Stimulated activated CD4-positive, alpha-beta T cell treated with anti-CD3 and anti-CD28 coated beads, Interleukin-2, amount 100 ng/mL, for 4 hours (primary cell): ENCODE data around the gene CMC1.
"Not testable (repeated sequence)": the region's sequence is repeated elsewhere in the genome, so short reads cannot be mapped to it uniquely, and the experiment has no call there.

Experiments used
- DNase-seq: peaks from one replicate; pipeline ENCODE4 v3.0.0-alpha.2; 2020; ENCODE audit warnings: low read depth

Gene CMC1

GRCh38 chr3:28241221-28242160 is at the start of gene CMC1:
TSS of gene CMC1 (plus strand) at chr3:28241619. CDS start at chr3:28241794, 175 bp downstream.
- peak; percentile 87 for DNase-seq

GRCh38 chr3:28198161-28198560 is 43.3 kb upstream of the CMC1 start:
- no peak for DNase-seq

- no peak for DNase-seq
These were observed 42.4 kb upstream of the CMC1 start for GRCh38 chr3:28198974-28199373.

- DNase-seq: not testable (repeated sequence)
These were observed 41.8 kb upstream of the CMC1 start for GRCh38 chr3:28199643-28200042.

- not testable (repeated sequence) for DNase-seq
These were observed 41.0 kb upstream of the CMC1 start for GRCh38 chr3:28200366-28200848.

- DNase-seq: no peak
These were observed 34.9 kb upstream of the CMC1 start for GRCh38 chr3:28206479-28206878.

- no peak for DNase-seq
These were observed 34.3 kb upstream of the CMC1 start for GRCh38 chr3:28207000-28207733.

- DNase-seq: no peak
These were observed 30.3 kb upstream of the CMC1 start for GRCh38 chr3:28210968-28211713.

- no peak for DNase-seq
These were observed 28.7 kb upstream of the CMC1 start for GRCh38 chr3:28212681-28213080.

GRCh38 chr3:28215407-28215806 is 26.0 kb upstream of the CMC1 start:
- no peak for DNase-seq

GRCh38 chr3:28218071-28218916 is 23.1 kb upstream of the CMC1 start:
- no peak for DNase-seq

GRCh38 chr3:28218917-28219198 is 22.6 kb upstream of the CMC1 start:
- no peak for DNase-seq

- peak; percentile 11 for DNase-seq
These were observed 17.0 kb upstream of the CMC1 start for GRCh38 chr3:28224430-28224829.

- DNase-seq: no peak
These were observed 15.4 kb upstream of the CMC1 start for GRCh38 chr3:28226020-28226419.

- no peak for DNase-seq
These were observed 12.8 kb upstream of the CMC1 start for GRCh38 chr3:28228623-28229022.

- DNase-seq: no peak
These were observed 8.8 kb upstream of the CMC1 start for GRCh38 chr3:28232659-28233058.

- no peak for DNase-seq
These were observed 7.0 kb upstream of the CMC1 start for GRCh38 chr3:28234454-28234853.

- no peak for DNase-seq
These were observed 2.3 kb upstream of the CMC1 start for GRCh38 chr3:28239108-28239507.

GRCh38 chr3:28240441-28240840 is 978 bp upstream of the CMC1 start:
- DNase-seq: no peak

- no peak for DNase-seq
These were observed 1.1 kb downstream of the CMC1 start for GRCh38 chr3:28242519-28242918.

- DNase-seq: no peak
These were observed 2.1 kb downstream of the CMC1 start for GRCh38 chr3:28243424-28244106.
